Mucosa of stomach (tissue), 1 donor: ENCODE results near the gene ZNF600.
"Not testable (repeated sequence)": the region's sequence is repeated elsewhere in the genome, so short reads cannot be mapped to it uniquely, and the experiment has no call there.

ENCODE experiments used
- H3K27me3 ChIP-seq: one replicate; pipeline ENCODE4 v1.7.0; 2013; ENCODE audit warnings: mild to moderate bottlenecking, low read length; ENCODE audit not compliant: control insufficient read depth, insufficient read depth
- H3K36me3 ChIP-seq: one replicate; pipeline ENCODE4 v1.7.0; 2013; ENCODE audit warnings: low read length; ENCODE audit not compliant: control insufficient read depth, insufficient read depth
- H3K4me1 ChIP-seq: one replicate; pipeline ENCODE4 v1.7.0; 2013; ENCODE audit warnings: mild to moderate bottlenecking, low read length; ENCODE audit not compliant: control insufficient read depth, insufficient read depth
- H3K4me3 ChIP-seq: one replicate; pipeline ENCODE4 v1.7.0; 2013; ENCODE audit warnings: low read length
- H3K9ac ChIP-seq: one replicate; pipeline ENCODE4 v1.7.0; 2013; ENCODE audit warnings: mild to moderate bottlenecking, low read length, moderate library complexity
- H3K9me3 ChIP-seq: one replicate; pipeline ENCODE4 v1.7.0; 2013; ENCODE audit warnings: mild to moderate bottlenecking, low read length, moderate library complexity; ENCODE audit not compliant: control insufficient read depth
- donor health status: Pancreatic carcinoma.

Gene ZNF600

DNA sequence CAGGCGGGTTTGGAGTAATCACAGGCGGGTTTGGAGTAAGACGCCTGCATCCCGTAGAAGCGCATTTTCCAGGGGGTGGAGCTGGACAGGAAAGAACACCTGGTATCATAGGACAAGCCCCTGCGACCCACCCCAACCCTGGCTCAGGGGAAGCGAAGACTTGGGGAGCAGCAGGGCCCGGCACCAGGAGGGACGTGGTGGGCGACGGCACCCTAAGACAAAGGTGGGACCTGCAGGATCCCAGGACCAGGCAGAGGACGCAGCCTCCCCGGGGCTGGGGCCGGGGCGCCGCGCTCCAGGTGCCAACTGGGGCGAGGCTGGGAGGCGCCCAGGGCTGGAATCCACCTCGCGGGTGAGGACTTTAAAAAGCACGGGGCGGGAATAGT is 520 bp downstream of the ZNF600 start:
- peak overlapping the region; percentile 89 for H3K4me3 ChIP-seq
- no peaks in the 10 kb centered on the region for H3K27me3 ChIP-seq
- H3K9me3 ChIP-seq = no peaks in the 10 kb centered on the region
- no peaks in the 10 kb centered on the region for H3K4me1 ChIP-seq
- H3K9ac ChIP-seq = peak overlapping the region; percentile 89
- no peaks in the 10 kb centered on the region for H3K36me3 ChIP-seq

DNA sequence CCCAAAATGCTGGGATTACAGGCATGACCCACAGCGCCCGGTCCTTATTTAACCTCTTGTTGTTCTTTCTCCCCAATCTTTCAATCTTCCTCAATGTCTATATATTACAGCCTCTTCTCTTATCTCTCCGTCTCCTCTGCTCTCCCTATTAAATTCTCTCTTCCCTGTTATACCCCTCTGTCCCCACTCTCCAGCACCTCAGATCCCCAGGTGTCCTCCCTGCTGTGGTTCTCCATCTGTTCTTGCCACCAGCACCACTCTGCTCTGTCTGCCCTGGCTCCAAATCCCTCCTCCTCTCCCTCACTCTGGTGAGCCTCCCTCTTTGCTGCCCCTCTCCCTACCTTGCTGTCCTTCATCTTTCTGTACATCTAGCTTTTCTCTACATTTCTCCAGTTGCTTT is 1.1 kb downstream of the ZNF600 start:
- H3K9me3 ChIP-seq = no peaks in the 10 kb centered on the region
- no peaks in the 10 kb centered on the region for H3K27me3 ChIP-seq
- peak overlapping the region; percentile 89 for H3K4me3 ChIP-seq
- H3K36me3 ChIP-seq = no peaks in the 10 kb centered on the region
- no peaks in the 10 kb centered on the region for H3K4me1 ChIP-seq
- no peak overlapping the region for H3K9ac ChIP-seq

DNA sequence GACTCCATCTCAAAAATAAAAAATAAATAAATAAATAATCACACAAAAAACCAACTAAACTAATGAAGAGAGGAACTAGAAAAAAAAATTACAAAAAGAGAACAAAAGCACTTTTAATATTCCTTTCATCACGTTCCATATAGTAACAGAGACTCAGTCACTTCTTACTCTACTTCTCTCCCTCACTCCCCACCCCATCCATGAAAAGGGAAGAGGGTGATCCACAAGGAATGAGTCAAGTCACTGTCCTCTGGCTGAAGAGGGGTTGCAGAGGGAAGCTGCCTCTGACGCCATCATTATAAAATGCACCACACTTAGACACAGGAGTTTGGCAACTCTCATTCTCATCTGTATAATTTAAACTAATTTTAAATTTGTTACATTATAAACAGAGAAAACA is 3.7 kb downstream of the ZNF600 start:
- H3K4me3 ChIP-seq, H3K27me3 ChIP-seq, H3K9ac ChIP-seq, H3K36me3 ChIP-seq, H3K9me3 ChIP-seq, H3K4me1 ChIP-seq: not testable (repeated sequence)

DNA sequence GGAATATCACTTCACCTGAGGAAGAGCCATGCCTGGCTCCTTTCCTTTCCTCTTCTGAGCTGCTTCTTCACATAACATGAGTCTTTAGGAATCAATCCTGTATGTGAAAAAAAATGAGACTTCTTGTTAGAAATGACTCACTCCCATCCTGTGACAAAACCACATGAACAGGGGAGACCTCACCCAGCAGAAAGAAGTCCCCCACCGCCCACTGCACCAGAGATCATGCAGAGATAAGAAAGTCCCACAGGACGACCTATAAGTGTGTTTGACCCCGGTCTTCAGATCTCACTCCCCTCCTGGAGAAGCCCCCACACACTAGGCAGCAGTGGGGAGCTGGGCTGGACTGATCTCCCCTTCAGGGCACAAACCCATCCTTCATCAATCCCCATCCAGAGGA is 7.8 kb downstream of the ZNF600 start:
- no peaks in the 10 kb centered on the region for H3K36me3 ChIP-seq

DNA sequence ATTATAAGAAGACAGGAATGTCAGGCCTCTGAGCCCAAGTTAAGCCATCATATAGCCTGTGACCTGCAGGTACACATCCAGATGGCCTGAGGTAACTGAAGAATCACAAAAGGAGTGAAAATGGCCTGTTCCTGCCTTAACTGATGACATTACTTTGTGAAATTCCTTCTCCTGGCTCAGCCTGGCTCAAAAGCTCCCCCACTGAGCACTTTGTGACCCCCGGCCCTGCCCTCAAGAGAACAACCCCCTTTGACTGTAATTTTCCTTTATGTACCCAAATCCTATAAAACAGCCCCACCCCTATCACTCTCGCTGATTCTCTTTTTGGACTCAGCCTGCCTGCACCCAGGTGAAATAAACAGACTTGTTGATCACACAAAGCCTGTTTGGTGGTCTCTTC is 30.1 kb downstream of the ZNF600 start:
- H3K36me3 ChIP-seq, H3K4me3 ChIP-seq, H3K9me3 ChIP-seq, H3K4me1 ChIP-seq, H3K9ac ChIP-seq, H3K27me3 ChIP-seq: not testable (repeated sequence)

More for the DNA sequence above, 7.8 kb downstream of the ZNF600 start:
- Histone ChIP-seq H3K4me3 (no peak overlapping the region), H3K9ac (no peak overlapping the region), H3K9me3 (no peaks in the 10 kb centered on the region), H3K4me1 (no peaks in the 10 kb centered on the region), H3K27me3 (no peaks in the 10 kb centered on the region)

DNA sequence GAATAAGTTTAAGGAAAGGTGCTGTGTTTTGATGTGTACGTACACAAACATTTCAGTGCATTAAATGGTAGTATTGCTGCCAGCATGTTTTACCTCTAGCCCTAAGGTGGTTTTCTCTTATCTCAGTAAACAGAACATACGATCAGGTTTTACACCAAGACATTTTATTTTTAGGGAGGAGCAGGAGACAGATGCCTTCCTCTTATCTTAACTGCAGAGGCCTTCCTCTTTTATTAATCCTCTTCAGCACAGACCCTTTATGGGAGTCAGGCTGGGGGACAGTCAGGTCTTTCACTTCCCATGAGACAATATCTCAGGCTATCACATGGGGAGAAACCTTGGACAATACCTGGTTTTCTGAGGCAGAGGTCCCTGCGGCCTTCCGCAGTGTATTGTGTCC is 36.8 kb downstream of the ZNF600 start:
- H3K9me3 ChIP-seq = no peaks in the 10 kb centered on the region
- H3K27me3 ChIP-seq = no peaks in the 10 kb centered on the region
- no peak overlapping the region for H3K4me3 ChIP-seq
- H3K4me1 ChIP-seq = no peaks in the 10 kb centered on the region
- no peaks in the 10 kb centered on the region for H3K36me3 ChIP-seq
- no peak overlapping the region for H3K9ac ChIP-seq

DNA sequence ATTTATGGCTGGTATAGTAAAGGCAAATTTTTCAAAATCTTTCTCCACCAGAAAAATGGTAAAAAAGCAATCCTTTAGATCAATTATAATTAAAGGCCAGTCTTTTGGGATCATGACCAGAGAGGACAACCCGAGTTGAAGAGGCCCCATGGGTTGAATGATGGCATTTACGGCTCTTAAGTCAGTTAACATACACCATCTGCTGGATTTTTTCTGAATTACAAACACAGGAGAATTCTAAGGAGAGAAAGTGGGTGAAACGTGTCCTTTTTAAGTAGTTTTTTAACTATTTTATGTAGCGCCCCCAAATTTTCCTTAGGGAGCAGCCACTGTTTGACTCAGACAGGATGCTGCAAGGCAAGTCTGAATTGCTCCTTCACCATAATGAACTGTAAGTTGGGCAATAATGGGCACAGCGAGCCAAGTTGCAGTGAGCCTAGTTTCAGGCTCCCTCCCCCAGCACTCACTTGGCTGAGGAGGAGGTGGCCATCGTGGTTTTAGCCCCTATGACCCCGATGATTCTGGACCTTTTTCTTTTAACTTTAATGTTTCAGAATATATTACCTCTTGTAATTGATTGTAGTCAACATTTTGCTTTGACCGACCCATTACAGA is 38.1 kb downstream of the ZNF600 start:
- H3K4me3 ChIP-seq = no peak overlapping the region
- H3K27me3 ChIP-seq = no peaks in the 10 kb centered on the region
- no peaks in the 10 kb centered on the region for H3K4me1 ChIP-seq
- no peaks in the 10 kb centered on the region for H3K36me3 ChIP-seq
- H3K9me3 ChIP-seq = no peaks in the 10 kb centered on the region
- no peak overlapping the region for H3K9ac ChIP-seq

DNA sequence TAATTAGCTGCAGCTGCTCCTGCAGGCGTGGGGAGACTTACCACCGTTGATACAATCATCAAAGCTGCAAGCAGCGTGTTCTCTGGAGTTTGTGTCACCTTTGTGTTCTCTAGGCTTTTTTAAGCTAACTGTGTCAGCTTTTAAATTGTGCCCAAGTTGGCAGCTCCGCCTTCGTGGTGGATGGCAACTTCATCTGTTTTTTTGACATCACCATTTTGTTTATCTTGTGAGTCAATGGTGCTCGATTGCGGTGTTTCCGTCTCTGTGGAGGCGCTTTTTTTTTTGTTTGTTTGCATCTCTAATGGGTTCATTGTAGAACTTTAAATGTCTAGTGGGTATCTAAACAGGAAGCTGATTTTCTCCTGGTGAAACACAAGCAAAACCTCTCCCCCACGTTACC is 40.7 kb downstream of the ZNF600 start:
- not testable (repeated sequence) for H3K36me3 ChIP-seq, H3K4me3 ChIP-seq, H3K9me3 ChIP-seq, H3K4me1 ChIP-seq, H3K9ac ChIP-seq, H3K27me3 ChIP-seq

DNA sequence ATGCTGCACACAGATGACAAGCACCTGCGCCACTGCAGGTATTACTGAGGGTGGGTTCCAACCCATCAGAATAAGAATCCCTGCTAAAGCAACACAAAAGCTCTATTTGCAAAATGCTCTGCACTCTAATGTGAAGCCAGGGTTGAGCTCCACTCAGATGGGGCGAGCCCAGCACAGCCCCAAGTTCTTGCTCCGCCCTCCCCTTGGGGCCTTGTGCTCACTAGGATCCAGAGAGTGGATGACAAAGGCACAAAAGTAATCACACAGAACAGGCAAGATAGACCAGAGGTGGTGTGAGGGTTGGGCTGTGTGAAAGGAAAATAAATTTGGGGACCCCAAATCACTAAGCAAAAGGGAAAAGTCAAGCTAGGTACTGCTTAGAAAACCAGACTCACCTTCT is 43.5 kb downstream of the ZNF600 start:
- H3K4me3 ChIP-seq = no peak overlapping the region
- H3K4me1 ChIP-seq = no peaks in the 10 kb centered on the region
- no peak overlapping the region for H3K9ac ChIP-seq
- H3K36me3 ChIP-seq = no peaks in the 10 kb centered on the region
- H3K9me3 ChIP-seq = no peaks in the 10 kb centered on the region
- no peaks in the 10 kb centered on the region for H3K27me3 ChIP-seq

DNA sequence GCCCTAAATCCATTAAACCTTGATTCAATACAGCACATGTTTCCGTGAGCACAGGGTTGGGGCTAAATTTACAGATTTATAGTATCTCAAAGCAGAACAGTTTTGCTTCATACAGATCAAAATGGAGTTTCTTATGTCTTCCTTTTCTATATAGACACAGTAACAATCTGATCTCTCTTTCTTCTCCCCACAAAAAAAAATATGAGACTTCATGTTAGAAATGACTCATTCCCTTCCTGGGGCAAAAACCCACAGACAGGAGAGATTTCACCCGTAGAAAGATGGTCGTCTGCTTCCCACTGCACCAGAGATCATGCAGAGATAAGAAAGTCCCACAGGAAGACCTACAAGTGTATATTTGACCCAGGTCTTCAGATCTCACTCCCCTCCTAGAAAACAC is 44.1 kb downstream of the ZNF600 start:
- H3K27me3 ChIP-seq = no peaks in the 10 kb centered on the region
- H3K4me1 ChIP-seq = no peaks in the 10 kb centered on the region
- no peaks in the 10 kb centered on the region for H3K36me3 ChIP-seq
- no peak overlapping the region for H3K4me3 ChIP-seq
- H3K9ac ChIP-seq = no peak overlapping the region
- no peaks in the 10 kb centered on the region for H3K9me3 ChIP-seq

DNA sequence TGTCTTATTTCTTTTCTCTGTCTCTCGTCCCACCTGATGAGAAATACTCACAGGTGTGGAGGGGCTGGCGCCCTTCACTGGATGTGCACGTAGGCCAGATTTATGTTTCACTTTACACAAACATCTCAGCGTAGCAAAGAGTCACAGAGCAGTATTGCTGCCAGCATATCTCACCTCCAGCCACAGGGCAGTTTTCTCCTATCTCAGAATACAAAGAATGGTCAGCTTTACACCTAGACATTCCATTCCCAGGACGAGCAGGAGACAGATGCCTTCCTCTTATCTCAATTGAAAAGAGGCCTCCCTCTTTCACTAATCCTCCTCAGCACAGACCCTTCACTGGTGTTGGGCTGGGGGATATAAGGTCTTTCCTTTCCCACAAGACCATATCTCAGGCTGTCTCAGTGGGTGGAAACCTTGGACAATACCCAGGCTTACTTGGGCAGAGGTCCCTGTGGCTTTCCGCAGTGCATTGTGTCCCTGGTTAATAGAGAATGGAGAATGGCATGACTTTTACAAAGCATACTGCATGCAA is 44.6 kb downstream of the ZNF600 start:
- Histone ChIP-seq H3K27me3 (no peaks in the 10 kb centered on the region), H3K36me3 (no peaks in the 10 kb centered on the region), H3K9ac (no peak overlapping the region), H3K4me1 (no peaks in the 10 kb centered on the region), H3K9me3 (no peaks in the 10 kb centered on the region), H3K4me3 (no peak overlapping the region)

DNA sequence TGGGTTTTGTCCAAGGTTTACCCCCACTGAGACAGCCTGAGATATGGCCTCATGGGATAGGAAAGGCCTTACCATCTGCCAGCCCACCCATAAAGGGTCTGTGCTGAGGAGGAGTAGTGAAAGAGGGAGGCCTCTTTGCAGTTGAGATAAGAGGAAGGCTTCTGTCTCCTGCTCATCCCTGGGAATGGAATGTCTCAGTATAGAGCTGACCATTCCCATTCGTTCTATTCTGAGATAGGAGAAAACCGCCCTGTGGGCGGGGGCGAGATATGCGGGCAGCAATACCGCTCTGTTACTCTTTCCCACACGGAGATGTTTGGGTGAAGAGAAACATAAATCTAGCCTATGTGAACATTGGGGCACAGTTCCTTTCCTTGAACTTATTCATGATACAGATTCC is 45.2 kb downstream of the ZNF600 start:
- H3K9me3 ChIP-seq, H3K27me3 ChIP-seq, H3K9ac ChIP-seq, H3K36me3 ChIP-seq, H3K4me3 ChIP-seq, H3K4me1 ChIP-seq: not testable (repeated sequence)

DNA sequence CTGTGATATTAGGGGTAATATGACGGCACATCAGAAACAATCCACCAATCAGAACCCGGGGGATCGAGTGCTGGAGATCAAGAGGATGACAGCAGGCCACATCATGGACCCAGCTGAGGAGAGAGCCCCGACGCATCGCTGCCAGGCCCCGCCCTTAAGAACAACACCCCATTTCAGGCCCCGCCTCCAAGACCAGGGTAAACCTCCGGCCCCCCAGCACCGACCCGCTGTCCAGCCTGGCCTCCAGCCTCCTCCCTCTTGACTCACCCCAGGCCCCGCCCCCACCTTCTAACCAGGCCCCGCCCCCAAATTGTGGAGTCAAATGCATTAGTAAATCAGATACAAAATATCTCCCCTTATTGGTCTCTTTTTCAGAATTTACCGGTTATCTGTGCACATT is 47.0 kb downstream of the ZNF600 start:
- Histone ChIP-seq H3K9me3 (no peaks in the 10 kb centered on the region), H3K4me3 (no peak overlapping the region), H3K9ac (no peak overlapping the region), H3K27me3 (no peaks in the 10 kb centered on the region), H3K4me1 (no peaks in the 10 kb centered on the region), H3K36me3 (no peaks in the 10 kb centered on the region)
